ENCODE results near the gene RNF213. TPM values are rescaled to one million over a fixed set of nuclear protein-coding genes. Genes with fewer than 3 reads are reported as not detected.
A peak's percentile ranks its signal among the peaks of the same experiment; 100 is the strongest.

RNF213 gene
- total and polyA plus RNA-seq, 4 donors: 18.2 to 104 (median 33.5) TPM

DNA sequence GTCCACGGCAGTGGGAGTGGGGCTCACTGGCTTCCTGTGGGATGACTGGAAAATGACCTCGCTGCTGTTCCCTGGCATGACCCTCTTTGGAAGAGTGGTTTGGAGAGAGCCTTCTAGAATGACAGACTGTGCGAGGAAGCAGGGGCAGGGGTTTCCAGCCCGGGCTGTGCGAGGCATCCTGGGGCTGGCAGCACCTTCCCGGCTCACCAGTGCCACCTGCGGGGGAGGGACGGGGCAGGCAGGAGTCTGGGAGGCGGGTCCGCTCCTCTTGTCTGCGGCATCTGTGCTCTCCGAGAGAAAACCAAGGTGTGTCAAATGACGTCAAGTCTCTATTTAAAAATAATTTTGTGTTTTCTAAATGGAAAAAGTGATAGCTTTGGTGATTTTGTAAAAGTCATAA, 7.8 kb upstream of the RNF213 start:
- Histone ChIP-seq H3K4me1 (ENCODE audit: control insufficient read depth in 4 of 4, insufficient read depth in 4 of 4, low read length in 3 of 4) (no peaks in the 10 kb centered on the region), H3K4me3 (ENCODE audit: low read depth in 1 of 3, low read length in 3 of 3) (no peak overlapping the region), H3K27me3 (ENCODE audit: control insufficient read depth in 4 of 4, insufficient read depth in 4 of 4, low read length in 3 of 4) (no peaks in the 10 kb centered on the region), H3K9me3 (ENCODE audit: control insufficient read depth in 4 of 4, low read length in 3 of 4) (no peaks in the 10 kb centered on the region), H3K27ac (ENCODE audit: low read depth in 1 of 2, low read length in 2 of 2) (no peak overlapping the region), H3K36me3 (ENCODE audit: control insufficient read depth in 4 of 4, insufficient read depth in 3 of 4, low read depth in 1 of 4, low read length in 3 of 4) (peaks cover 0 to 3% (median 0%) of the 10 kb centered on the region in 4 donors), H3K9ac (ENCODE audit: low read depth in 1 of 2, low read length in 2 of 2) (no peak overlapping the region)
- no peak for DNase-seq (ENCODE audit: low spot score)
- TF ChIP-seq CTCF (IDR thresholded peaks at IDR 0.05; ENCODE audit: low read depth, low read length, missing input control) (peak; percentile 50), RAD21 (IDR thresholded peaks at IDR 0.05) (peak; percentile 68 to 72), NR2F2 (IDR thresholded peaks at IDR 0.05) (no peak)
- 47% methylated on average over 13 of the region's 13 CpGs for WGBS

GRCh38 chr17:80253631-80254395, 6.8 kb upstream of the RNF213 start:
- Histone ChIP-seq H3K27me3 (ENCODE audit: control insufficient read depth in 4 of 4, insufficient read depth in 4 of 4, low read length in 3 of 4) (no peaks in the 10 kb centered on the region), H3K4me3 (ENCODE audit: low read depth in 1 of 3, low read length in 3 of 3) (no peak overlapping the region), H3K9me3 (ENCODE audit: control insufficient read depth in 4 of 4, low read length in 3 of 4) (no peaks in the 10 kb centered on the region), H3K4me1 (ENCODE audit: control insufficient read depth in 4 of 4, insufficient read depth in 4 of 4, low read length in 3 of 4) (no peaks in the 10 kb centered on the region), H3K9ac (ENCODE audit: low read depth in 1 of 2, low read length in 2 of 2) (no peak overlapping the region), H3K27ac (ENCODE audit: low read depth in 1 of 2, low read length in 2 of 2) (no peak overlapping the region), H3K36me3 (ENCODE audit: control insufficient read depth in 4 of 4, insufficient read depth in 3 of 4, low read depth in 1 of 4, low read length in 3 of 4) (peaks cover 0 to 3% (median 0%) of the 10 kb centered on the region in 4 donors)
- DNase-seq (ENCODE audit: low spot score): no peak
- 92% methylated on average over 21 of the region's 21 CpGs for WGBS
- TF ChIP-seq TAF1 (conservative IDR thresholded peaks at IDR 0.05) (no peak), YY1 (IDR thresholded peaks at IDR 0.05) (no peak), RAD21 (IDR thresholded peaks at IDR 0.05) (no peak), SP1 (IDR thresholded peaks at IDR 0.05) (no peak), RXRA (IDR thresholded peaks at IDR 0.05) (no peak), CTCF (IDR thresholded peaks at IDR 0.05; ENCODE audit: low read depth, low read length, missing input control) (no peak), FOXA2 (IDR thresholded peaks at IDR 0.05) (no peak), GABPA (IDR thresholded peaks at IDR 0.05 in 1 of 2, conservative IDR thresholded peaks at IDR 0.05 in 1 of 2) (no peak), JUND (IDR thresholded peaks at IDR 0.05) (no peak), HNF4G (IDR thresholded peaks at IDR 0.05) (no peak), FOXA1 (IDR thresholded peaks at IDR 0.05) (no peak), EGR1 (IDR thresholded peaks at IDR 0.05; ENCODE audit: low read depth in 2 of 2) (no peak), HNF4A (conservative IDR thresholded peaks at IDR 0.05) (no peak), NR2F2 (IDR thresholded peaks at IDR 0.05) (no peak)
- TF ChIP-seq, protein P1, sequence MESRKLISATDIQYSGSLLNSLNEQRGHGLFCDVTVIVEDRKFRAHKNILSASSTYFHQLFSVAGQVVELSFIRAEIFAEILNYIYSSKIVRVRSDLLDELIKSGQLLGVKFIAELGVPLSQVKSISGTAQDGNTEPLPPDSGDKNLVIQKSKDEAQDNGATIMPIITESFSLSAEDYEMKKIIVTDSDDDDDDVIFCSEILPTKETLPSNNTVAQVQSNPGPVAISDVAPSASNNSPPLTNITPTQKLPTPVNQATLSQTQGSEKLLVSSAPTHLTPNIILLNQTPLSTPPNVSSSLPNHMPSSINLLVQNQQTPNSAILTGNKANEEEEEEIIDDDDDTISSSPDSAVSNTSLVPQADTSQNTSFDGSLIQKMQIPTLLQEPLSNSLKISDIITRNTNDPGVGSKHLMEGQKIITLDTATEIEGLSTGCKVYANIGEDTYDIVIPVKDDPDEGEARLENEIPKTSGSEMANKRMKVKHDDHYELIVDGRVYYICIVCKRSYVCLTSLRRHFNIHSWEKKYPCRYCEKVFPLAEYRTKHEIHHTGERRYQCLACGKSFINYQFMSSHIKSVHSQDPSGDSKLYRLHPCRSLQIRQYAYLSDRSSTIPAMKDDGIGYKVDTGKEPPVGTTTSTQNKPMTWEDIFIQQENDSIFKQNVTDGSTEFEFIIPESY (IDR thresholded peaks at IDR 0.05): no peak
- TF ChIP-seq, protein P2, sequence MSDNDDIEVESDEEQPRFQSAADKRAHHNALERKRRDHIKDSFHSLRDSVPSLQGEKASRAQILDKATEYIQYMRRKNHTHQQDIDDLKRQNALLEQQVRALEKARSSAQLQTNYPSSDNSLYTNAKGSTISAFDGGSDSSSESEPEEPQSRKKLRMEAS (IDR thresholded peaks at IDR 0.05): no peak
- TF ChIP-seq, protein P3, sequence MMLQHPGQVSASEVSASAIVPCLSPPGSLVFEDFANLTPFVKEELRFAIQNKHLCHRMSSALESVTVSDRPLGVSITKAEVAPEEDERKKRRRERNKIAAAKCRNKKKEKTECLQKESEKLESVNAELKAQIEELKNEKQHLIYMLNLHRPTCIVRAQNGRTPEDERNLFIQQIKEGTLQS (IDR thresholded peaks at IDR 0.05): no peak

Data from liver (tissue), 9 donors.